Astrocyte of the spinal cord (primary cell): Measurements from ENCODE around the gene PRKACG.
"Not testable (repeated sequence)": the region's sequence is repeated elsewhere in the genome, so short reads cannot be mapped to it uniquely, and the experiment has no call there.

Experiments used
- DNase-seq: peaks from one replicate; pipeline ENCODE4 v3.0.0; 2011; ENCODE audit warnings: low read depth, low spot score
- H3K4me3 ChIP-seq: 2 replicates; pipeline ENCODE4 v1.5.1; 2011; ENCODE audit warnings: low read depth, mild to moderate bottlenecking, low read length, moderate library complexity
- CTCF ChIP-seq: IDR thresholded peaks from 2 replicates; pipeline ENCODE4 v1.5.1; 2012; ENCODE audit warnings: low read depth, mild to moderate bottlenecking, low read length, inconsistent platforms
- in situ Hi-C: cut with HindIII; loops from 2 replicates; pipeline ENCODE4 v1.10.0; 2017; ENCODE audit warnings: low sequenced_read_pairs

Gene PRKACG

GRCh38 chr9:69014013-69014412 lies at the start of gene PRKACG:
PRKACG (minus strand) TSS chr9:69014113; CDS start chr9:69014092, 21 bp downstream.
- no peak for TF ChIP-seq CTCF
- H3K4me3 ChIP-seq = no peak within 1 kb of the TSS
- in situ Hi-C loops = no loop called here
- no peak for DNase-seq

DNA sequence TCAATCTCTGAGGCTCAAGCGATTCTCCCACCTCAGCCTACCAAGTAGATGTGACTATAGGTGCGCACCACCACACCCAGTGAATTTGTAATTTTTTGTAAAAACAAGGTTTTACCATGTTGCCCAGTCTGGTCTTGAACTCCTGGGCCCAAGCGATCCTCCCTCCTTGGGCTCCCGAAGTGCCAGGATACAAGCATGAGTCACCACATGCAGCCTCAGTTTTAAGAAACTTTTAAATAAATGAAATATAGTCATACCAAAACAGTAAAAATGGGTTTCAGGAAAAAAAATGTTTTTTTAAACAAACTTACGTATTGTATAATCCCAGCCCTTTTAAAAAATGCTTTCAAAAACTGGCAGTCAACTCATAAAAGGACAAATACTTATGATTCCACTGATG lies 48.3 kb upstream of the PRKACG start:
- no peak for DNase-seq
- in situ Hi-C loops = no loop called here
- H3K4me3 ChIP-seq = no peak overlapping the region
- no peak for TF ChIP-seq CTCF

DNA sequence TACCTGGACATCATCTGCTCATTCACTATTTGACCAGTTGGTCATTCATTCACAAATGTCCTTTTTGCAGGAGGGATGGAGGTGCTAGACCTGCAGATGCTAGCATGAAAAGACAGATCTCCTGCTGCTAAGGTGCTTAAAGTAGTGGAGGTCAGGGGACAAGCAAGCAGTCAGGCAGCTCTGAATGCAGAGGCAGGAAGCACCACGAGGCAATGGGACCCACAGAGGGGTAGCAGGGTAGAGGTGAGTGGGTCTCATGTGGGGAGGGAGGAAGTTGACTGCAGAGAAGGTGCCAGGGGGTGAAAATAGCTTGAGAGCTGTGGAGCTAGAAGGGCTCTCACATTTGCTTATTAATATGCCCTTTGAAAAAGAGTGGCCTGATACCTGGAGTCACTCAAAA lies 46.9 kb upstream of the PRKACG start:
- no peak overlapping the region for H3K4me3 ChIP-seq
- no peak for TF ChIP-seq CTCF
- DNase-seq = no peak
- in situ Hi-C loops = no loop called here

DNA sequence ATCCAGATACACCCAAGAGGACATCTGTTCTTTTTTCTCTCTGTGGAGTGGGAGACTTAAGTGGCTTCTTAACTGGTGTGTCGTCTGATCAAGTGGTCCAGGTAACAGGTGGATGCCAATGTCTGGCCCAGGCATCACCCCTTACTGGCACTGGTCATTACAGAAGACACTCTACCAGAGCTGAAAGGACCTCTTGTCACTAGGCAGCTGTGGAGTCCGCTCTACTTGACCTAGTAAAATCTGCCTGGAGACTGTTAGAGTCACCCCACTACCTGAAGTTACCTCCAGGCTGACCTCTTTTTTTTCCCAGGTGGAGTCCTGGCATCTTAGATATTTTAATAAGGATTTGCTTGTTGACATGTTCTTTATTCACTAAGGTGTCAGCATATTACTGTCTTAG lies 44.2 kb upstream of the PRKACG start:
- TF ChIP-seq CTCF = no peak
- no peak for DNase-seq
- no peak overlapping the region for H3K4me3 ChIP-seq
- in situ Hi-C loops = no loop called here

- no peak for DNase-seq
- no peak for TF ChIP-seq CTCF
- in situ Hi-C loops = no loop called here
- no peak overlapping the region for H3K4me3 ChIP-seq
Observed at GRCh38 chr9:69056191-69056815, 42.4 kb upstream of the PRKACG start.

GRCh38 chr9:69054989-69055388 lies 41.1 kb upstream of the PRKACG start:
- in situ Hi-C loops = no loop called here
- no peak for DNase-seq
- TF ChIP-seq CTCF = no peak
- H3K4me3 ChIP-seq = no peak overlapping the region

GRCh38 chr9:69050936-69051335 lies 37.0 kb upstream of the PRKACG start:
- H3K4me3 ChIP-seq, in situ Hi-C loops, DNase-seq: not testable (repeated sequence)
